Epidermal melanocyte (primary cell): ENCODE measurements around the gene EPG5.
"Not testable (repeated sequence)": the region's sequence is repeated elsewhere in the genome, so short reads cannot be mapped to it uniquely, and the experiment has no call there.

Experiments
- DNase-seq: peaks from one replicate; pipeline ENCODE4 v3.0.0; 2011; ENCODE audit warnings: low spot score; ENCODE audit not compliant: insufficient read length

The EPG5 gene

GRCh38 chr18:45839414-45840395 is 127.4 kb downstream of the EPG5 start:
- DNase-seq, result no peak

GRCh38 chr18:45838302-45839070 is 128.6 kb downstream of the EPG5 start:
- no peak for DNase-seq

- DNase-seq, result no peak
Measured at GRCh38 chr18:45837283-45838070, 129.7 kb downstream of the EPG5 start.

GRCh38 chr18:45836242-45837205 is 130.6 kb downstream of the EPG5 start:
- DNase-seq, result no peak

- DNase-seq, result no peak
Measured at GRCh38 chr18:45835057-45835636, 132.0 kb downstream of the EPG5 start.

GRCh38 chr18:45834306-45834705 is 132.8 kb downstream of the EPG5 start:
- no peak for DNase-seq

GRCh38 chr18:45833846-45834245 is 133.3 kb downstream of the EPG5 start:
- no peak for DNase-seq

- DNase-seq, result no peak
Measured at GRCh38 chr18:45830917-45831316, 136.2 kb downstream of the EPG5 start.

GRCh38 chr18:45829855-45830254 is 137.3 kb downstream of the EPG5 start:
- no peak for DNase-seq

GRCh38 chr18:45828917-45829811 is 138.0 kb downstream of the EPG5 start:
- no peak for DNase-seq

- not testable (repeated sequence) for DNase-seq
Measured at GRCh38 chr18:45826716-45827115, 140.4 kb downstream of the EPG5 start.

- no peak for DNase-seq
Measured at GRCh38 chr18:45826084-45826483, 141.0 kb downstream of the EPG5 start.

- DNase-seq, result no peak
Measured at GRCh38 chr18:45825258-45826044, 141.7 kb downstream of the EPG5 start, which contains the start of gene SIGLEC15. TSS of gene SIGLEC15 (plus strand) at chr18:45825675. CDS start at chr18:45825729, 54 bp downstream.

GRCh38 chr18:45821711-45822110 is 145.4 kb downstream of the EPG5 start:
- DNase-seq, result no peak

- no peak for DNase-seq
Measured at GRCh38 chr18:45821026-45821425, 146.1 kb downstream of the EPG5 start.

GRCh38 chr18:45820106-45820745 is 146.9 kb downstream of the EPG5 start:
- DNase-seq, result no peak

GRCh38 chr18:45818765-45819164 is 148.4 kb downstream of the EPG5 start:
- DNase-seq, result not testable (repeated sequence)
